WTC11 (cell line): ENCODE data around the gene INPP5F. TPM values are rescaled to one million over a fixed set of nuclear protein-coding genes. Genes with fewer than 3 reads are reported as not detected.

Source experiments
- ATAC-seq: fragments of 200-7000 bp; cut with Tn5 transposase; 2 replicates; pipeline ENCODE4 v1.10.0; 2021; ENCODE audit warnings: mild to moderate bottlenecking, moderate library complexity
- CTCF ChIA-PET: fragments of 300-600 bp; sonication (Branson Sonifier 250); formaldehyde crosslinking; loops from one replicate; lab custom pipeline; 2021; ENCODE audit warnings: antibody characterized with exemption; lab: Charles Lee
- POLR2A ChIA-PET: fragments of 350-600 bp; sonication (Branson Sonifier 250); formaldehyde crosslinking; loops from one replicate; lab custom pipeline; 2021; ENCODE audit warnings: antibody characterized with exemption; lab: Charles Lee
- DNase-seq: peaks from one replicate; pipeline ENCODE4 v3.0.0; 2021; ENCODE audit warnings: low spot score
- H3K27ac Mint-ChIP-seq: 2 replicates; pipeline ENCODE4 v1.8.0; 2021; ENCODE audit warnings: mixed read lengths
- H3K27me3 Mint-ChIP-seq: 2 replicates; pipeline ENCODE4 v1.8.0; 2021; ENCODE audit warnings: low read depth, mild to moderate bottlenecking, moderate library complexity, mixed read lengths
- H3K36me3 Mint-ChIP-seq: 2 replicates; pipeline ENCODE4 v1.8.0; 2021; ENCODE audit warnings: mixed read lengths
- H3K4me1 Mint-ChIP-seq: 2 replicates; pipeline ENCODE4 v1.8.0; 2022; ENCODE audit warnings: mixed read lengths
- H3K4me3 Mint-ChIP-seq: 2 replicates; pipeline ENCODE4 v1.8.0; 2021; ENCODE audit warnings: mild to moderate bottlenecking, moderate library complexity, mixed read lengths
- H3K9me3 Mint-ChIP-seq: 2 replicates; pipeline ENCODE4 v1.8.0; 2021; ENCODE audit warnings: mixed read lengths
- ATF1 ChIP-seq: sonication (generic); formaldehyde crosslinking; IDR thresholded peaks from 2 replicates; pipeline ENCODE4 v1.8.1; 2023; ENCODE audit warnings: mild to moderate bottlenecking, moderate library complexity, missing genetic modification reagents
- CBFB ChIP-seq: sonication (generic); formaldehyde crosslinking; IDR thresholded peaks from 2 replicates; pipeline ENCODE4 v1.8.1; 2022; ENCODE audit warnings: mild to moderate bottlenecking, low read depth, missing genetic modification reagents
- CREB1 ChIP-seq: sonication (generic); formaldehyde crosslinking; IDR thresholded peaks from 2 replicates; pipeline ENCODE4 v1.8.0; 2023; ENCODE audit warnings: mild to moderate bottlenecking, missing genetic modification reagents
- E2F4 ChIP-seq: sonication (generic); formaldehyde crosslinking; IDR thresholded peaks from 2 replicates; pipeline ENCODE4 v1.8.1; 2022; ENCODE audit warnings: low read depth, mild to moderate bottlenecking, moderate library complexity, missing genetic modification reagents, borderline replicate concordance
- ELF4 ChIP-seq: sonication (generic); formaldehyde crosslinking; IDR thresholded peaks from 2 replicates; pipeline ENCODE4 v1.8.1; 2022; ENCODE audit warnings: low read depth, mild to moderate bottlenecking, moderate library complexity, missing genetic modification reagents
- ERG ChIP-seq: fragments of 250-450 bp; sonication (Bioruptor Pico); IDR thresholded peaks from 2 replicates; pipeline ENCODE4 v1.8.0; 2021; ENCODE audit warnings: mild to moderate bottlenecking
- ETV6 ChIP-seq: sonication (generic); formaldehyde crosslinking; IDR thresholded peaks from 2 replicates; pipeline ENCODE4 v1.8.1; 2022; ENCODE audit warnings: mild to moderate bottlenecking, missing genetic modification reagents
- GRHL2 ChIP-seq: fragments of 250-450 bp; sonication (Bioruptor Pico); IDR thresholded peaks from 2 replicates; pipeline ENCODE4 v1.8.0; 2022; ENCODE audit warnings: mild to moderate bottlenecking, moderate library complexity; ENCODE audit not compliant: insufficient replicate concordance, severe bottlenecking
- GTF2I ChIP-seq: fragments of 250-450 bp; sonication (Bioruptor Pico); conservative IDR thresholded peaks from 2 replicates; pipeline ENCODE4 v1.4.0; 2021; ENCODE audit warnings: mild to moderate bottlenecking
- IRF1 ChIP-seq: sonication (generic); formaldehyde crosslinking; IDR thresholded peaks from 2 replicates; pipeline ENCODE4 v1.8.0; 2023; ENCODE audit warnings: missing genetic modification reagents
- IRF2 ChIP-seq: sonication (generic); formaldehyde crosslinking; IDR thresholded peaks from 2 replicates; pipeline ENCODE4 v1.8.0; 2022; ENCODE audit warnings: low read depth, missing genetic modification reagents, borderline replicate concordance
- JAZF1 ChIP-seq: fragments of 250-450 bp; sonication (Bioruptor Pico); IDR thresholded peaks from 2 replicates; pipeline ENCODE4 v1.9.0; 2021; ENCODE audit warnings: moderate library complexity, mild to moderate bottlenecking, inconsistent platforms
- MXD4 ChIP-seq: fragments of 250-450 bp; sonication (Bioruptor Pico); IDR thresholded peaks from 2 replicates; pipeline ENCODE4 v1.8.0; 2021; ENCODE audit warnings: mild to moderate bottlenecking, moderate library complexity, borderline replicate concordance
- NFYB ChIP-seq: sonication (generic); formaldehyde crosslinking; conservative IDR thresholded peaks from 2 replicates; pipeline ENCODE4 v1.8.0; 2022; ENCODE audit warnings: low read depth, missing genetic modification reagents
- NR3C1 ChIP-seq: sonication (generic); formaldehyde crosslinking; conservative IDR thresholded peaks from 2 replicates; pipeline ENCODE4 v1.8.1; 2023; ENCODE audit warnings: low read depth, mild to moderate bottlenecking, missing genetic modification reagents
- OVOL2 ChIP-seq: fragments of 250-450 bp; sonication (Bioruptor Pico); IDR thresholded peaks from 2 replicates; pipeline ENCODE4 v1.9.0; 2021; ENCODE audit warnings: mild to moderate bottlenecking, borderline replicate concordance
- RELA ChIP-seq: sonication (generic); formaldehyde crosslinking; IDR thresholded peaks from 2 replicates; pipeline ENCODE4 v1.8.1; 2022; ENCODE audit warnings: missing genetic modification reagents, mild to moderate bottlenecking, borderline replicate concordance
- STAT6 ChIP-seq: sonication (generic); formaldehyde crosslinking; conservative IDR thresholded peaks from 2 replicates; pipeline ENCODE4 v1.8.1; 2023; ENCODE audit warnings: mild to moderate bottlenecking, low read depth, missing genetic modification reagents, moderate library complexity
- TEAD4 ChIP-seq: sonication (generic); formaldehyde crosslinking; IDR thresholded peaks from 2 replicates; pipeline ENCODE4 v1.8.0; 2022; ENCODE audit warnings: mild to moderate bottlenecking, missing genetic modification reagents
- TP53 ChIP-seq: sonication (generic); formaldehyde crosslinking; IDR thresholded peaks from 2 replicates; pipeline ENCODE4 v1.8.1; 2023; ENCODE audit warnings: mild to moderate bottlenecking, missing genetic modification reagents
- ZNF281 ChIP-seq: sonication (generic); formaldehyde crosslinking; IDR thresholded peaks from 2 replicates; pipeline ENCODE4 v1.8.0; 2023; ENCODE audit warnings: mild to moderate bottlenecking, missing genetic modification reagents
- ZNF317 ChIP-seq: sonication (generic); formaldehyde crosslinking; IDR thresholded peaks from 2 replicates; pipeline ENCODE4 v1.8.1; 2023; ENCODE audit warnings: low read depth, mild to moderate bottlenecking, moderate library complexity, missing genetic modification reagents, borderline replicate concordance
- ZNF423 ChIP-seq: fragments of 250-450 bp; sonication (Bioruptor Pico); IDR thresholded peaks from 2 replicates; pipeline ENCODE4 v2.1.2; 2022; ENCODE audit warnings: mild to moderate bottlenecking, moderate library complexity
- total RNA-seq: library from RNA; stranded (reverse); gene quantifications from 3 replicates; pipeline ENCODE4 v1.2.3, GENCODE V29; 2021

The INPP5F gene
- total RNA-seq, 1 experiment from 2014 or later: 83.3 TPM

GRCh38 chr10:119776536-119776935 lies 50.7 kb downstream of the INPP5F start (continued):
- TF ChIP-seq STAT6 (CRISPR knock-in tag) (no peak), GRHL2 (CRISPR knock-in tag) (no peak)

GRCh38 chr10:119777686-119778085 lies 51.8 kb downstream of the INPP5F start:
- no peak for ATAC-seq
- no peaks in the 10 kb centered on the region for H3K27me3 Mint-ChIP-seq
- CTCF ChIA-PET: no interaction called here

GRCh38 chr10:119778776-119779445 lies 53.1 kb downstream of the INPP5F start:
- ATAC-seq: no peak
- ChIA-PET POLR2A (no interaction called here), CTCF (no interaction called here)

More at GRCh38 chr10:119777686-119778085, 51.8 kb downstream of the INPP5F start:
- Mint-ChIP-seq H3K4me3 (no peak overlapping the region), H3K36me3 (no peaks in the 10 kb centered on the region), H3K9me3 (no peaks in the 10 kb centered on the region), H3K27ac (no peak overlapping the region), H3K4me1 (no peaks in the 10 kb centered on the region)
- no peak for DNase-seq
- no peak for TF ChIP-seq ETV6 (CRISPR knock-in tag)
- no peak for TF ChIP-seq CBFB (CRISPR knock-in tag)
- TF ChIP-seq RELA: no peak
- no peak for TF ChIP-seq ZNF281
- TF ChIP-seq NR3C1: no peak
- no peak for TF ChIP-seq ATF1 (CRISPR knock-in tag)
- TF ChIP-seq OVOL2 (CRISPR knock-in tag): no peak
- no peak for TF ChIP-seq CREB1
- POLR2A ChIA-PET: no interaction called here

GRCh38 chr10:119780879-119781480 lies 55.1 kb downstream of the INPP5F start:
- ATAC-seq (no peak), DNase-seq (no peak)
- H3K4me3 Mint-ChIP-seq: no peak overlapping the region
- no peaks in the 10 kb centered on the region for H3K36me3 Mint-ChIP-seq
- no peaks in the 10 kb centered on the region for H3K27me3 Mint-ChIP-seq
- ChIA-PET CTCF (interaction anchor here (1.4 to 2.3 kb wide), 2 partner anchors 30 to 32 kb away, joined by 3 to 10 read pairs; no protein-coding TSS in a partner anchor), POLR2A (no interaction called here)
- peaks cover 19% of the 10 kb centered on the region for H3K4me1 Mint-ChIP-seq
- no peaks in the 10 kb centered on the region for H3K9me3 Mint-ChIP-seq
- no peak overlapping the region for H3K27ac Mint-ChIP-seq
- no peak for TF ChIP-seq TEAD4 (CRISPR knock-in tag)
- TF ChIP-seq ZNF423 (CRISPR knock-in tag): no peak
- TF ChIP-seq JAZF1 (CRISPR knock-in tag): no peak
- TF ChIP-seq E2F4 (CRISPR knock-in tag): no peak
- TF ChIP-seq ZNF317: no peak
- no peak for TF ChIP-seq MXD4 (CRISPR knock-in tag)
- no peak for TF ChIP-seq ERG (CRISPR knock-in tag)
- TF ChIP-seq IRF2 (CRISPR knock-in tag): no peak
- TF ChIP-seq IRF1 (CRISPR knock-in tag): no peak
- TF ChIP-seq RELA: no peak
- TF ChIP-seq TP53 (CRISPR knock-in tag): no peak
- TF ChIP-seq NFYB: no peak
- TF ChIP-seq GTF2I (CRISPR knock-in tag): no peak

More at GRCh38 chr10:119778776-119779445, 53.1 kb downstream of the INPP5F start:
- H3K27ac Mint-ChIP-seq: no peak overlapping the region
- TF ChIP-seq ELF4 (CRISPR knock-in tag): no peak
- no peak for TF ChIP-seq JAZF1 (CRISPR knock-in tag)
- H3K4me1 Mint-ChIP-seq: no peaks in the 10 kb centered on the region
- H3K9me3 Mint-ChIP-seq: no peaks in the 10 kb centered on the region
- H3K27me3 Mint-ChIP-seq: no peaks in the 10 kb centered on the region
- H3K4me3 Mint-ChIP-seq: no peak overlapping the region
- no peak for DNase-seq
- H3K36me3 Mint-ChIP-seq: no peaks in the 10 kb centered on the region
